BE2C (cell line): ENCODE results near the gene PHYKPL.

Experiments used
- DNase-seq: peaks from one replicate; pipeline ENCODE4 v3.0.0-alpha.2; 2020
- H3K27me3 ChIP-seq: fragments of 250-450 bp; sonication (Bioruptor Pico); 2 replicates; pipeline ENCODE4 v1.5.1; 2020; ENCODE audit warnings: mild to moderate bottlenecking
- H3K36me3 ChIP-seq: fragments of 250-450 bp; sonication (Bioruptor Pico); 2 replicates; pipeline ENCODE4 v1.5.1; 2020; ENCODE audit warnings: mild to moderate bottlenecking
- H3K4me1 ChIP-seq: fragments of 250-450 bp; sonication (Bioruptor Pico); 2 replicates; pipeline ENCODE4 v1.5.1; 2020
- H3K4me3 ChIP-seq: 2 replicates; pipeline ENCODE4 v1.5.1; 2011; ENCODE audit warnings: low read depth, low read length
- H3K9me3 ChIP-seq: fragments of 250-450 bp; sonication (Bioruptor Pico); 2 replicates; pipeline ENCODE4 v1.5.1; 2020
- TF ChIP-seq, protein P1 (sequence below): IDR thresholded peaks from 2 replicates; pipeline ENCODE4 v1.5.1; 2012; ENCODE audit warnings: mild to moderate bottlenecking, low read depth, low read length

PHYKPL gene

DNA sequence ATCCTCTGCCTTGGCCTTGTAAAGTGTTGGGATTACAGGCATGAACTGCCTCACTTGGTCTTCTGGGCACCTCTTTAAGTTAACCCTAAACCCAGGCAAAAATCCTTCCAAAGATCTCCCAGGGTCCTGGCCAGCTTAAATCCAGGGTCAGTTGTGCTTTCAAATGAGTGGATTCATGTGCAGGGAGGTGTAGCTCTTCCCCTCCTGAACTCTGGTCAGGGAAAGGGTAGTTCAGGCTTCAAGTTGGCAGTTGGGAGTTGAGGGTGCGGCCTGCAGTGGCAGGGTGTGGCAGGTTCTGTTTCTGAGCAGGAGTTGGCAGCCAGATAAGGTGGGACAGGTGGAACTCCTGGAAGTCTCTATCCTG, 24.7 kb downstream of the PHYKPL start:
- peaks cover 85% of the 10 kb centered on the region for H3K36me3 ChIP-seq
- no peak for DNase-seq
- no peaks in the 10 kb centered on the region for H3K27me3 ChIP-seq
- H3K4me1 ChIP-seq, result peaks cover 6% of the 10 kb centered on the region; the same call in 1 of the 2 replicates
- no peaks in the 10 kb centered on the region for H3K9me3 ChIP-seq
- H3K4me3 ChIP-seq, result no peak overlapping the region
- TF ChIP-seq, protein P1, sequence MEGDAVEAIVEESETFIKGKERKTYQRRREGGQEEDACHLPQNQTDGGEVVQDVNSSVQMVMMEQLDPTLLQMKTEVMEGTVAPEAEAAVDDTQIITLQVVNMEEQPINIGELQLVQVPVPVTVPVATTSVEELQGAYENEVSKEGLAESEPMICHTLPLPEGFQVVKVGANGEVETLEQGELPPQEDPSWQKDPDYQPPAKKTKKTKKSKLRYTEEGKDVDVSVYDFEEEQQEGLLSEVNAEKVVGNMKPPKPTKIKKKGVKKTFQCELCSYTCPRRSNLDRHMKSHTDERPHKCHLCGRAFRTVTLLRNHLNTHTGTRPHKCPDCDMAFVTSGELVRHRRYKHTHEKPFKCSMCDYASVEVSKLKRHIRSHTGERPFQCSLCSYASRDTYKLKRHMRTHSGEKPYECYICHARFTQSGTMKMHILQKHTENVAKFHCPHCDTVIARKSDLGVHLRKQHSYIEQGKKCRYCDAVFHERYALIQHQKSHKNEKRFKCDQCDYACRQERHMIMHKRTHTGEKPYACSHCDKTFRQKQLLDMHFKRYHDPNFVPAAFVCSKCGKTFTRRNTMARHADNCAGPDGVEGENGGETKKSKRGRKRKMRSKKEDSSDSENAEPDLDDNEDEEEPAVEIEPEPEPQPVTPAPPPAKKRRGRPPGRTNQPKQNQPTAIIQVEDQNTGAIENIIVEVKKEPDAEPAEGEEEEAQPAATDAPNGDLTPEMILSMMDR, result no peak

DNA sequence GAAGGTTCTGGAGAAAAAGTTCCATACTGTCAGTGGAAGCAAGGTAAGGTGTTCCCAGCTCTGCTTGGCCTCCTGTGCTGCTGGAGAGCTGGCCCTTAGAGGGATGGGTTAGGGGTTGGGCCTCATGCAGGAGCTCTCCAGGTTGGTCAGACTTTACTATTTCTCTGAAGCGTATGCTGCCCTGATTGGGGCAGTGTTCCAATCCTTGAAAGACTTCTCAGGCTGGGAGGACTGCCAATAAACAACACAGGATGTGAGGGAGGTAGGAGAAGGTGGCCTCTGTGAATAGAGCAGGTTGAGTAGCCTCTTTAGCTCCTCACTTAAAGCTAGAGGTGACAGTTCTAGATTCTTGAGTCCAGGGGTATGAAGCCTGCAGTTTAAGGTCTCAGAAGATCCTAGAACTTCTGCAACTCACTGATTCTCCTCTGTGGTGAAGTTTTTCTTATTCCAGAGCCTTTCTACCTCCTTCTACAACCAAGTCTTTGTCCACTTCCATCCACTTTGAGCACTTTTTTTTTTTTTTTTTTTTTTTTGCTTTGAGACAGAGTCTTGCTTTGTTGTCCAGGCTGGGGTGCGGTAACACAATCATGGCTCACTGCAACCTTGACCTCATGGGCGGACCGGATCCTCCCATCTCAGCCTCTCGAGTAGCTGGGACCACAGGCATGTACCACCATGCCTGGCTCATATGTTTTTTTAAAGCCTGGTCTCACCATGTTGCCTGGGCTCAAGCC, 25.3 kb downstream of the PHYKPL start:
- no peak for DNase-seq
- Histone ChIP-seq H3K4me1 (peaks cover 6% of the 10 kb centered on the region; the same call in 1 of the 2 replicates), H3K36me3 (peaks cover 79% of the 10 kb centered on the region), H3K27me3 (no peaks in the 10 kb centered on the region), H3K4me3 (peak overlapping the region; percentile 99; the same call in 1 of the 2 replicates), H3K9me3 (no peaks in the 10 kb centered on the region)
- TF ChIP-seq, protein P1, result no peak

DNA sequence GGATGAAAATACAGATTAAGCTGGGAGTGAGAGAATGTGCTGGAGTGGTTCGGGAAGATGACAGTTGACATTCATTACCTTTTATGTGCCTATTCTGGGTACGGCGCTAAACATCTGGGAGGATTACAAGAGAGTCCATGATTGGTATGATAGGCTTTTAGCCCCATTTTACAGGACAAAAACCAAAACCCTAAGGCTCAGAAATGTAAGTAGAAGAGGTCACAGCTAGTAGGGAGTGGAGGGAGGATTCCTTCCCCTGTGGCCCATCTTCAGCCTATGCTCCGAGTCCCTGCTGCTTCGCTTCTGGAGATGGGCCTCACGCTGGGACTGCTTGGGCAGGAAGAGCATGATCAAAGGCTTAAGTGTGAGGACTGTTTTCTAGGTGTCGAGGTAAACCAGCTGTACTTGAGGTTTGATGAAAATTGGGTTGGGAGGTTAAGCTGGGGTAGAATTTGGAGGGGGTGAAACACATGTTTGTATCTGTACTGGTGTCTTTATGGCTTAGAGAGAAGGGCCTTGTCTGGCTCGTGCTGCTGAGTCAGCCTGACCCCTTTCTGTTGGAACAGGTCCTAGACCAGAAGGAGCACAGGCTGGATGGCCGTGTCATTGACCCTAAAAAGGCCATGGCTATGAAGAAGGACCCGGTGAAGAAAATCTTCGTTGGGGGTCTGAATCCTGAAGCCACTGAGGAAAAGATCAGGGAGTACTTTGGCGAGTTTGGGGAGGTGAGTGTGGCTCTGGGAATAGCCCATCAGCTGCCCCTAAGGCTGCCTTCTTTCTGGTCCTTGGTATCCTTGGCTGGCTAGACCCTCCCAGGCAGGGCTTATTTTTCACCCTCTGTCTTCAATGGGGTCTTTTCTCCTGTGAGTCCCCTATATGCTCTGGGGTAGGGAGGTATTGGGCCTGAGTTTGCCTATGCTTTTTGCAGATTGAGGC, 26.2 kb downstream of the PHYKPL start:
- no peak for DNase-seq
- H3K4me1 ChIP-seq, result peaks cover 6% of the 10 kb centered on the region; the same call in 1 of the 2 replicates

DNA sequence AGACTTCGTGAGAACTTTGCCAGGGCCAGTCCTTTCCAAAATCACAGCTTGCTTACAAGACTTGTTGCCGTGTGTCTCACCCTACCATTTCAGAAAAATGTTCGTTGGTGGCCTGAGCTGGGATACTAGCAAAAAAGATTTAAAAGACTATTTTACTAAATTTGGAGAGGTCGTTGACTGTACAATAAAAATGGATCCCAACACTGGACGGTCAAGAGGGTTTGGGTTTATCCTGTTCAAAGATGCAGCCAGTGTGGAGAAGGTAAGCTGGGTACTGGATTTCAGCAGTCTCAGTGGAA, 26.9 kb downstream of the PHYKPL start:
- peak overlapping the region; percentile 99 for H3K4me3 ChIP-seq
- peaks cover 6% of the 10 kb centered on the region; the same call in 1 of the 2 replicates for H3K4me1 ChIP-seq
- peaks cover 63% of the 10 kb centered on the region for H3K36me3 ChIP-seq
- TF ChIP-seq, protein P1, result no peak
- DNase-seq, result no peak
- H3K27me3 ChIP-seq, result no peaks in the 10 kb centered on the region
- no peaks in the 10 kb centered on the region for H3K9me3 ChIP-seq

More for the DNA sequence above, 26.2 kb downstream of the PHYKPL start:
- peak overlapping the region; percentile 99 for H3K4me3 ChIP-seq
- no peaks in the 10 kb centered on the region for H3K9me3 ChIP-seq
- H3K36me3 ChIP-seq, result peaks cover 70% of the 10 kb centered on the region
- H3K27me3 ChIP-seq, result no peaks in the 10 kb centered on the region
- TF ChIP-seq, protein P1, result no peak

DNA sequence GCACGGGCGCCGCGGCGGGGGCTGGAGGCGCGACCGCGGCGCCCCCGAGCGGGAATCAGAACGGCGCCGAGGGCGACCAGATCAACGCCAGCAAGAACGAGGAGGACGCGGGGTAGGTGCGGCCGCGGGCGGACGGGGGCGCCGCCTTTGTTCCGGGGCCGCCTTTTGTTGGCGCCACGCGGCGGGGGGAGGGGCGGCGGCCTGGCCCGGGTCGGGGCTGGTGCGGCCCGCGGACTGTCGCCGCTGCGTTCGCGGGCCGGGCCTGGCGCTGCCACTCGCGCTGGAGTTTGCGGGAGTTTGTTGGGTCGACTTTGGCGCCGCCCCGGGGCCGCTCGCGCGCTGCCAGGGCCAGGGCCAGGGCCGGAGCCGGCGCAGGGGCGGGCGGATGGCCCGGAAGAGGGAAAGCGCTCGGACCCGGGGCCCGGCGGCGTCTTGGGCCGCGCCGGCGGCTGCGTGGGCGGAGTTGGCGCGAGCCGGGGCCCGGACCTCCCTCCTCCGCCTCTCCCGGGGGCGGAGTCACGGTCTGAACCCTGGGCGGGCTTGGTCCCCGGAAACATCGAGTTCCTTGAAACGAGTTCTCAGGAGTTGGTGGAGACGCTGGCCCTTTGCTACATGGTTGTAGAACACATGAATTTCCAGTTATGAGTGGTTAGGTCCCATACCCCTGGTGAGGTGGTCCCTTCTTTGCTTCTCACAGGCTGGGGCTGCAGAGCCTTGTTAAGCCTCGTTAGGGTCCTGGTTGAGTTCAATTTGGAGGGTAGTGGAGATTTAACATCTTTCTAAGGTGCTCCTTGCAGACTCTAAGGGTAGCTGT, 27.5 kb downstream of the PHYKPL start:
- TF ChIP-seq, protein P1, result no peak
- Histone ChIP-seq H3K9me3 (no peaks in the 10 kb centered on the region), H3K4me3 (peak overlapping the region; percentile 99), H3K36me3 (peaks cover 57% of the 10 kb centered on the region), H3K27me3 (no peaks in the 10 kb centered on the region), H3K4me1 (peaks cover 6% of the 10 kb centered on the region; the same call in 1 of the 2 replicates)
- peak; percentile 78 for DNase-seq
